Activated CD4-positive, CD25-positive, alpha-beta regulatory T cell treated with anti-CD3 and anti-CD28 coated beads, Interleukin-2, amount 50 U/mL, for 16 hours (primary cell): ENCODE measurements around the gene GCC2.
A peak's percentile ranks its signal among the peaks of the same experiment; 100 is the strongest.
"Not testable (repeated sequence)": the region's sequence is repeated elsewhere in the genome, so short reads cannot be mapped to it uniquely, and the experiment has no call there.

Experiments used
- DNase-seq: peaks from one replicate; pipeline ENCODE4 v3.0.0-alpha.2; 2020; ENCODE audit warnings: low read depth, low spot score

The GCC2 gene

DNA sequence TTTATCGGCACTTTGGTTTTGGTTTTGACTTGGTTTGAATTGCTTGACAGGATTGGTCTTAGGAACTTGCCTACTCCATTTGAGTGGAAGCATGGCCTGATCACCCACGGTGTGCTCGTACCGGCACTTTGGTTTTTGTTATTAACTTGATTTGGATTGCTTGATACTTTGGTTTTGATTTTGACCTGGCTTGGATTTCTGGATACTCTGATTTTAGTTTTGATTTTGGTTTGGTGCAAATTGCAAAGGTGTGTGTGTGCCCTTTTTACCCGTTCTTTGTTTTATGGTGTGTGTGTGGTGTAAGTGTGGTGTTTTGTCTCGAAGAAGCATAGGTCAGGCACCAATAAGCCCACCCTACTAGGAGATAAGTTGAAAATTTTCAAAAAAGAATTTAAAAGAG, 75.7 kb downstream of the GCC2 start:
- DNase-seq, result not testable (repeated sequence)

- not testable (repeated sequence) for DNase-seq
Observed at GRCh38 chr2:108525258-108525657, 76.3 kb downstream of the GCC2 start.

DNA sequence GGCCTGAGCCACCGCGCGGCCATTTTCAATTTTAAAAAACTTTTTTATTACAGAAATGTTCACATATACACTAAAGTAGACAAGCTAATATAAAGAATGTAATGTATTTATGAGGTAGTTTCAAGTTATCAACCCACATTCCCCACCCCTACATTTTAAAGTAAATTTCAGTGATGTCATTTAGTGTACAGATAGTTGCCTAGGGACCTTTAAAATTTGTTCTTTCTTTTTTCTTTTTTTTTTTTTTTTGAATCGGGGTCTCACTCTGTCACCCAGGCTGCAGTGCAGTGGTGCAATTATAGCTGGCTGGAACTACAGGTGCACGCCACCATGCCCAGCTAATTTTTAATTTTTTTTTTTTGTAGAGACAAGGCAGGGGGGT, 82.7 kb downstream of the GCC2 start:
- DNase-seq, result no peak

- peak; percentile 77 for DNase-seq
Observed at GRCh38 chr2:108533832-108534583, 85.0 kb downstream of the GCC2 start, which contains the start of gene LIMS1. Gene LIMS1, plus strand, starts transcription at chr2:108534470. Its CDS starts 93 bp downstream, at chr2:108534563.

DNA sequence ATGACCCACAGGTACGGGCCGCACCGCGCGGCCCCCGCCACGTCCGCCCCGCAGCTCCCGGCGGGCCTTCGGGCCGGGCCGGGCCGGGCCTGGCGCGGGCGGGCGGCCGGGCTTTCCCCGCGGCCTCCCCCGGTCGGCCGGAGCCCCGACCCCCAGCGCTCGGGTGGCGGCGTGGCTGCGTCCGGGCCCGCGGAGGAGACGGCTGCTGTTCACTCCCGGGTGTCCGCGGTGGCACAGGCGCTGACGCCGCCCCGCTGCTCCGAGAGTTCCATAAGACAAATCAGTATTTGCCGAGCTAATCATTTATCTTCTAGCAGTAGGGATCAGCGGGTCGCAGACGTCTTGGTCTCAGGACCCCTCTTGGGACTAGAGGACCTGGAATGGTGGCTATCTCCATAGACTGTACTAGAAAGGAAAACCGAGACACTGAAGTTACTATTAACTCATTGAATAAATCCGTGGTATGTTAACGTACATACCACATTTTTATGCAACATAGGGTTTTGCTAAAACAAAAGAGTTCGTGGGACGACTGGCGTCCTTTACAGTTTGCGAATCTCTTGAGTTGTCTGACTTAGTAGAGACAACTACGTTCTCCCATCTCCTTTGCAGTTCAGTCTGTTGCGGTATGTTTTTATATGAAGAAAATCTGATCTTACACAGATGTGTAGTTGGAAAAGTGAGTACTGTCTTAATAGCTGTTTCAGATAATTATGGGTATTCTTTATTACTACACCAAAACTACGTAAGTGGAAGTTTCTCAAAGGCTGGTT, 85.8 kb downstream of the GCC2 start:
- no peak for DNase-seq

DNA sequence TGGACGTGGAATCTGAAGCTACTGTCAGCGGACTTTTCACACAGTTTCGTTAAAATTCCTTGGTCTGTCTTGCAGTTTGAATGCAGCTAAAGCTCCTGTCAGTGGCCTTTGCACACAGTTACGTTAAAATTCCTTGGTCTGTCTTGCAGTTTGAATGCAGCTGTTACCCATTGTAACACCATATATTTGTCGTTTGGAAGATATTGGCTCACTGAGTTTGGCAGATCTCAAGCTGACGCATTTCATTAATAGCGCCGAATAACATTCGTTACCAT, 86.3 kb downstream of the GCC2 start:
- no peak for DNase-seq

- no peak for DNase-seq
Observed at GRCh38 chr2:108536133-108536780, 87.3 kb downstream of the GCC2 start.

GRCh38 chr2:108536911-108537310, 87.9 kb downstream of the GCC2 start:
- no peak for DNase-seq

DNA sequence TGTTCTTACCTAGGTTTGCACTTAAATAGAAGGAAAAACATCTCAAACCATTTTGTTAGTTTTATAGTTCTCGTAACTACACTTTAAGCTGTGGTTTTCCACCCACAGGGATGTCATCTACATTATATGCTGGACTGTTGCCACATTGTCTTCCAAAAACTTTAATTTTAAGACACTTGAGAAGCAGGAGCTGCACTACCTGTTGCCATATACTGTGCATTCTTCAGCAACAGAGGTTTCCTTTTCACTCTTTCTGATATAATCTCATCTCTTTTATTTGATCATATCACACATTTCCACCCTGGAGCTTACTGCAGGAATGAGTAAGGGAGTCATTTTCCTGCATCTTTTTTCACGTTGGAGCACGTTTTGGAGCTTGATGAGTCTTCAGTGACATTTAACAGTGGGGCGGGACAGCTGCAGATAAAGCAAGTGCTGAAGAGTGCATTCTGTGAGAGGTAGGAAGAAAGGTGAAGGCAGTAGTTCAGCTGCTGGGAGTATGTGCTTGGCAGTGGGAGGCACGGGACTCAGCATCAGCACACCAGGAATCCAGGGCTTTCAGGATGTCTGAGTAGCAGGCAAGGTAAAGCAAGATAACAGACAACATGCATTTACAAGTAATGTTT, 89.1 kb downstream of the GCC2 start:
- no peak for DNase-seq

DNA sequence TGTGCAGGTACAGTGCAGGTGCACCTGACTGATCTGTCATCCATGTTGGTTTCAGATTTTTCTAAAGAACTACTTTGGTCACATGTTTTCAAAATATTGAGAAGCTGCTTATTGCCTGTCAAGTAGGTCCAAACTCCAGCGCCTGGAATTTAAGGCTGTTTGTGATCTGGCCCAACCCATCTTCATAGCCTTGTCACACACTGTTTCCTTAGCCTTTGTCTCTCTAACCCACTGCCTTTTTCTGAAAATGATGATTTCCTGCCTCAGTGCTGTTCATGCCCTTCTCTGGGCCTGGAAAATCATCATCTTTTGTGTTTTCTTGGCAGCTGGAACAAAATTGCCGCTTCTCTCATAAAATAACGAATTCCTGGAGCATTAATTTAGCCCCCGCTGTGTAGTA, 92.4 kb downstream of the GCC2 start:
- DNase-seq, result no peak

DNA sequence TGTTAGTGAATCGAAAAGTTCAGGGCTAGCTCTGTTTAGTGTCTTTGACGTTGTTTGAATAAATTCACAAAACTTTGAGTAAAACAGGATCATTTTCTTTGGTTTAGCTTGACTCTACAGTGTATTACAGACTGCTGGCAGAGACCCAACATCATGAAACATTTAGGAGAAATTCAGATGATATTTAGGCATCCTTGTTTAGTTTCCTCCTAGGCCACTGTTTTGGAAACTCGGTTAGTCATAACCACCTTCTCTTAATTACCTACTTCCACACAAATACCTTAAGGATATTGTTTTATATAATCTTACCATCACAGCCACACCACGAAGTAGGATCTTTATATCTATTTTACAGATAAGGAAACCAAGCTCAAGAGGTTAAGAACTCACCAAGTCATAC, 93.1 kb downstream of the GCC2 start:
- no peak for DNase-seq

GRCh38 chr2:108547606-108548005, 98.6 kb downstream of the GCC2 start:
- DNase-seq, result no peak

DNA sequence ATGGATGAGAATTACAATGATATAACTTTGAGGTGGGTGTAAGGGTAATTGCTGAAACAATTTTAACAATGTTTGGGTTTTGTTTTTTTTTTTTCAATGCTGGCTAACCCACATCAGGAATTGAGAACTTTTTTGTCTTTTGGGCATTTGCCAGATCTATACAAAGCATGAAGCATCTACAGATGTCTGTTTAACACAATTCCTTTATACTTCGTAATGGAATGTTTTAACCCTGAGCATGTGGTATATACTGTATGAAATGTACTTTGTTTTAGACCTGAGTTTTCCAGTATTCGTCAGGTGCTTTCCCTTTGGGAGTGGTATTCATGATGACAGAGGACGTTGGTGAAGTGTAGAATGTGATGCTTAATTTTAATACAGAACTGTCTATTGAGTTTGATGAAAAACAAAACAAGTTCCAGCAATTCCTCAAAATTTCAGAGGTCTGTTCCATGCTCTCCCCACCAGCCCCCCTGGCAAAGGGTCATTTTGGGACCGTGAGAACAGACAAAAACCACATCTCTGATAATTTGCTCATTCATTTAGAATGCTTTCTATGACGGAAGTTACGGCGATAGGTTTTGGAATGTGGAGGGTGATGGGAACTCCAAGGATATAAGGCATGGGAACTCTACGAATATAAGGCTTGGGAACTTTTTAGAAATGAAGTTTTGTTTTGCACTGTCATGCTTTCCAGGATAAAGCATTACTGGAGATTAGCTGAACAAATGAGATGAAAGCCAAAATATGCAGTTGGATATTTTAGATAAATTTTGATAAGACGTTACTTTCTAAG, 99.4 kb downstream of the GCC2 start:
- DNase-seq, result no peak

GRCh38 chr2:108552566-108552965, 103.6 kb downstream of the GCC2 start:
- DNase-seq, result no peak

GRCh38 chr2:108553209-108553919, 104.4 kb downstream of the GCC2 start:
- no peak for DNase-seq

- DNase-seq, result no peak
Observed at GRCh38 chr2:108554528-108554927, 105.5 kb downstream of the GCC2 start.

GRCh38 chr2:108555572-108555971, 106.6 kb downstream of the GCC2 start:
- DNase-seq, result no peak

- not testable (repeated sequence) for DNase-seq
Observed at GRCh38 chr2:108556581-108556980, 107.6 kb downstream of the GCC2 start.
